ENCODE measurements around the gene ADAP1.

The ADAP1 gene

DNA sequence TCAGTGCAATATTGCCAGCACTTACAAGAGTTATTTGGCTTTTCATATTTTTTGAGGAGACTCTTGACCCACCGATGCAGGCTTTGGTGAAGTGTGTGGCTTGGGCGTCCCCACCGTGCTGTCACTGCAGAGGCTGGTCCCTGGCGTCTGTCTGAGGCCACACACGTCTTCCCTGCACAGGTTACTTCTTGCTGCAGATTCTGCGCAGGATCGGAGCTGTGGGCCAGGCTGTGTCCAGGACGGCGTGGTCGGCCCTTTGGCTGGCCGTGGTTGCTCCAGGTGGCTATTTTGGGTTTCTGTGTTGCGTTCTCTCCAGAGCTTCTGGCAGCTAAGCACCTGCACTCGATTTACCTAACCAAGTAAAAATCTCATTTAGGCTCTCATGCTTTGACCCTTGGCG, 103.3 kb downstream of the ADAP1 start:
- peaks cover 14 to 59% (median 42%) of the 10 kb centered on the region in 4 experiments for H3K36me3 ChIP-seq (ENCODE audit: control insufficient read depth in 4 of 4, insufficient read depth in 4 of 4, low read length in 3 of 4)
- CTCF ChIA-PET: no interaction called here
- POLR2A ChIA-PET: no interaction called here

GRCh38 chr7:849781-850180, 104.7 kb downstream of the ADAP1 start:
- peaks cover 0 to 5% (median 2%) of the 10 kb centered on the region in 5 experiments for H3K9me3 ChIP-seq (ENCODE audit: control extremely low read depth in 1 of 5, control insufficient read depth in 4 of 5, insufficient read depth in 2 of 5, low read depth in 1 of 5, low read length in 4 of 5)
- peaks cover 12 to 53% (median 37%) of the 10 kb centered on the region in 4 experiments for H3K36me3 ChIP-seq (ENCODE audit: control insufficient read depth in 4 of 4, insufficient read depth in 4 of 4, low read length in 3 of 4)
- no peak overlapping the region for H3K4me3 ChIP-seq (ENCODE audit: control insufficient read depth in 1 of 7, extremely low read depth in 1 of 7, insufficient read depth in 4 of 7, low read depth in 2 of 7, low read length in 6 of 7)
- ChIA-PET POLR2A (no interaction called here), CTCF (no interaction called here)
- no peak for DNase-seq
- no peaks in the 10 kb centered on the region for H3K27me3 ChIP-seq (replicated peaks in 2 of 5; ENCODE audit: control insufficient read depth in 4 of 5, insufficient read depth in 5 of 5, low read length in 4 of 5)
- H3K27ac ChIP-seq (ENCODE audit: insufficient read depth in 1 of 2, low read depth in 1 of 2, low read length in 2 of 2, poor library complexity in 1 of 2, severe bottlenecking in 2 of 2): no peak overlapping the region
- 100% methylated on average over 12 of the region's 19 CpGs for WGBS (ENCODE audit: insufficient coverage)
- no peaks in the 10 kb centered on the region for H3K4me1 ChIP-seq (ENCODE audit: control extremely low read depth in 1 of 4, control insufficient read depth in 4 of 4, insufficient read depth in 4 of 4, low read length in 3 of 4)

More for the DNA sequence above, 103.3 kb downstream of the ADAP1 start:
- H3K27ac ChIP-seq (ENCODE audit: insufficient read depth in 1 of 2, low read depth in 1 of 2, low read length in 2 of 2, poor library complexity in 1 of 2, severe bottlenecking in 2 of 2): no peak overlapping the region
- WGBS (ENCODE audit: insufficient coverage): 93% methylated on average over 14 of the region's 14 CpGs
- no peaks in the 10 kb centered on the region for H3K4me1 ChIP-seq (ENCODE audit: control extremely low read depth in 1 of 4, control insufficient read depth in 4 of 4, insufficient read depth in 4 of 4, low read length in 3 of 4)
- H3K27me3 ChIP-seq (replicated peaks in 2 of 5; ENCODE audit: control insufficient read depth in 4 of 5, insufficient read depth in 5 of 5, low read length in 4 of 5): no peaks in the 10 kb centered on the region
- peaks cover 0 to 5% (median 2%) of the 10 kb centered on the region in 5 experiments for H3K9me3 ChIP-seq (ENCODE audit: control extremely low read depth in 1 of 5, control insufficient read depth in 4 of 5, insufficient read depth in 2 of 5, low read depth in 1 of 5, low read length in 4 of 5)
- no peak overlapping the region for H3K4me3 ChIP-seq (ENCODE audit: control insufficient read depth in 1 of 7, extremely low read depth in 1 of 7, insufficient read depth in 4 of 7, low read depth in 2 of 7, low read length in 6 of 7)
- DNase-seq: no peak

DNA sequence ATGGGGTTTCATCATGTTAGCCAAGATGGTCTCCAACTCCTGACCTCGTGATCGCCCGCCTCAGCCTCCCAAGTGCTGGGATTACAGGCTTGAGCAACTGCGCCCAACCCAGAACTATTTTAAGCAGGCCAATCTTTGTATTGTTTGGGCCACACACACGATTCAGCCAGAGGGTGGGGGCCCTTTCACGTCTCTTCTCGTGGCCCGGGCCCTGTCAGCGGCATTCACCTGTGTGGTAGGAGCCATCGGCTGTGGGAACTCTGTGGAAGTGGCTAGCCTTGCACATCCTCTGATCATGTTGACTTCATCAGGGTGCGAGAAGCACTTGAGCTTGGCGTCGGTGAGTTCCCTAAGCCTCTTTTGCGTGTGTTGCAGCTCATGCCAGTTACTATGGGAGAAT, 105.3 kb downstream of the ADAP1 start:
- no peak overlapping the region for H3K4me3 ChIP-seq (ENCODE audit: control insufficient read depth in 1 of 7, extremely low read depth in 1 of 7, insufficient read depth in 4 of 7, low read depth in 2 of 7, low read length in 6 of 7)
- no peaks in the 10 kb centered on the region for H3K27me3 ChIP-seq (replicated peaks in 2 of 5; ENCODE audit: control insufficient read depth in 4 of 5, insufficient read depth in 5 of 5, low read length in 4 of 5)
- H3K9me3 ChIP-seq (ENCODE audit: control extremely low read depth in 1 of 5, control insufficient read depth in 4 of 5, insufficient read depth in 2 of 5, low read depth in 1 of 5, low read length in 4 of 5): peaks cover 0 to 5% (median 2%) of the 10 kb centered on the region in 5 experiments
- no peak for DNase-seq
- H3K27ac ChIP-seq (ENCODE audit: insufficient read depth in 1 of 2, low read depth in 1 of 2, low read length in 2 of 2, poor library complexity in 1 of 2, severe bottlenecking in 2 of 2): no peak overlapping the region
- POLR2A ChIA-PET: no interaction called here
- no peaks in the 10 kb centered on the region for H3K4me1 ChIP-seq (ENCODE audit: control extremely low read depth in 1 of 4, control insufficient read depth in 4 of 4, insufficient read depth in 4 of 4, low read length in 3 of 4)
- H3K36me3 ChIP-seq (ENCODE audit: control insufficient read depth in 4 of 4, insufficient read depth in 4 of 4, low read length in 3 of 4): peaks cover 12 to 55% (median 39%) of the 10 kb centered on the region in 4 experiments
- WGBS (ENCODE audit: insufficient coverage): 94% methylated on average over 12 of the region's 14 CpGs
- CTCF ChIA-PET: interaction anchor here (1.1 kb wide), 1 partner anchor 10 kb away, joined by 4 read pairs; no protein-coding TSS in a partner anchor

Measured in common myeloid progenitor, CD34-positive (primary cell).